NCI-H69 (cell line): ENCODE data around the gene ENKUR.
A peak's percentile ranks its signal among the peaks of the same experiment; 100 is the strongest.

ENCODE experiments used
- DNase-seq: peaks from one replicate; lab custom pipeline; 2025; lab: John Stamatoyannopoulos, UW

Gene ENKUR

GRCh38 chr10:24947304-24948097, 68.5 kb downstream of the ENKUR start:
- no peak for DNase-seq

GRCh38 chr10:24944512-24945255, 71.3 kb downstream of the ENKUR start:
- DNase-seq: peak; percentile 26

- no peak for DNase-seq
These were observed 77.4 kb downstream of the ENKUR start for GRCh38 chr10:24938525-24938924.

GRCh38 chr10:24938076-24938475, 77.9 kb downstream of the ENKUR start:
- no peak for DNase-seq

GRCh38 chr10:24935504-24936292, 80.3 kb downstream of the ENKUR start:
- DNase-seq: no peak
